Liver (tissue), 9 donors: ENCODE data around the gene SMPDL3A. TPM values are rescaled to one million over a fixed set of nuclear protein-coding genes. Genes with fewer than 3 reads are reported as not detected.

ENCODE experiments used
- DNase-seq: peaks from one replicate; pipeline ENCODE4 v3.0.0-alpha.2; 2017; ENCODE audit warnings: low spot score
- H3K27ac ChIP-seq, 2 donors: one replicate each; pipeline ENCODE4 v1.7.0; 2013; ENCODE audit warnings: inconsistent platforms in 2 of 2, low read length in 2 of 2, control low read depth in 1 of 2, low read depth in 1 of 2, mild to moderate bottlenecking in 1 of 2
- H3K27me3 ChIP-seq, 4 donors: one replicate each; pipeline versions ENCODE4 v1.6.1 to v1.7.0; 2013; ENCODE audit warnings: low read length in 3 of 4, inconsistent platforms in 1 of 4, mild to moderate bottlenecking in 1 of 4, moderate library complexity in 1 of 4; ENCODE audit not compliant: control insufficient read depth in 4 of 4, insufficient read depth in 4 of 4
- H3K36me3 ChIP-seq, 4 donors: one replicate each; pipeline versions ENCODE4 v1.6.1 to v1.7.0; 2013; ENCODE audit warnings: low read length in 3 of 4, mild to moderate bottlenecking in 3 of 4, low read depth in 1 of 4, moderate library complexity in 1 of 4; ENCODE audit not compliant: control insufficient read depth in 4 of 4, insufficient read depth in 3 of 4
- H3K4me1 ChIP-seq, 4 donors: one replicate each; pipeline versions ENCODE4 v1.6.1 to v1.7.0; 2013; ENCODE audit warnings: low read length in 3 of 4, mild to moderate bottlenecking in 3 of 4, moderate library complexity in 1 of 4; ENCODE audit not compliant: control insufficient read depth in 4 of 4, insufficient read depth in 4 of 4
- H3K4me3 ChIP-seq, 3 donors: one replicate each; pipeline versions ENCODE4 v1.6.1 to v1.7.0; 2013; ENCODE audit warnings: low read length in 3 of 3, control low read depth in 1 of 3, low read depth in 1 of 3, mild to moderate bottlenecking in 1 of 3
- H3K9ac ChIP-seq, 2 donors: one replicate each; pipeline ENCODE4 v1.7.0; 2013; ENCODE audit warnings: low read length in 2 of 2, mild to moderate bottlenecking in 2 of 2, moderate library complexity in 2 of 2, control low read depth in 1 of 2, low read depth in 1 of 2
- H3K9me3 ChIP-seq, 4 donors: one replicate each; pipeline versions ENCODE4 v1.6.1 to v1.7.0; 2013; ENCODE audit warnings: low read length in 3 of 4; ENCODE audit not compliant: control insufficient read depth in 4 of 4
- CTCF ChIP-seq: fragments of 150-350 bp; IDR thresholded peaks from 2 replicates; pipeline ENCODE4 v1.5.1; 2017; ENCODE audit warnings: improper control_type of control experiment, low read depth, low read length; ENCODE audit not compliant: missing input control
- EGR1 ChIP-seq, 2 donors: IDR thresholded peaks; 2 replicates each; pipeline ENCODE4 v1.6.1; 2016 to 2018; ENCODE audit warnings: antibody characterized with exemption in 2 of 2, low read depth in 2 of 2
- FOXA1 ChIP-seq: IDR thresholded peaks from 2 replicates; pipeline ENCODE4 v1.6.1; 2016; ENCODE audit warnings: antibody characterized with exemption
- FOXA2 ChIP-seq: IDR thresholded peaks from 2 replicates; pipeline ENCODE4 v1.6.1; 2016; ENCODE audit warnings: antibody characterized with exemption
- GABPA ChIP-seq, 2 donors: IDR thresholded peaks in 1 of 2; conservative IDR thresholded peaks in 1 of 2; 2 replicates each; pipeline ENCODE4 v1.6.1; 2016; ENCODE audit warnings: antibody characterized with exemption in 2 of 2, mild to moderate bottlenecking in 1 of 2, moderate library complexity in 1 of 2
- HNF4A ChIP-seq, 2 donors: conservative IDR thresholded peaks; 2 replicates each; pipeline ENCODE4 v1.6.1; 2016; ENCODE audit warnings: antibody characterized with exemption in 2 of 2, mild to moderate bottlenecking in 2 of 2
- HNF4G ChIP-seq: IDR thresholded peaks from 2 replicates; pipeline ENCODE4 v1.6.1; 2016; ENCODE audit warnings: antibody characterized with exemption
- JUND ChIP-seq, 2 donors: IDR thresholded peaks; 2 replicates each; pipeline ENCODE4 v1.6.1; 2016; ENCODE audit warnings: antibody characterized with exemption in 2 of 2
- NR2F2 ChIP-seq: IDR thresholded peaks from 2 replicates; pipeline ENCODE4 v1.6.1; 2016; ENCODE audit warnings: antibody characterized with exemption
- RAD21 ChIP-seq, 2 donors: IDR thresholded peaks; 2 replicates each; pipeline ENCODE4 v1.6.1; 2016; ENCODE audit warnings: antibody characterized with exemption in 2 of 2, mild to moderate bottlenecking in 2 of 2
- RXRA ChIP-seq, 2 donors: IDR thresholded peaks; 2 replicates each; pipeline ENCODE4 v1.6.1; 2017 to 2018; ENCODE audit warnings: antibody characterized with exemption in 2 of 2, mild to moderate bottlenecking in 1 of 2
- SP1 ChIP-seq: IDR thresholded peaks from 2 replicates; pipeline ENCODE4 v1.6.1; 2018; ENCODE audit warnings: antibody characterized with exemption, mild to moderate bottlenecking
- TAF1 ChIP-seq: conservative IDR thresholded peaks from 2 replicates; pipeline ENCODE4 v1.6.1; 2016; ENCODE audit warnings: antibody characterized with exemption, mild to moderate bottlenecking
- YY1 ChIP-seq: IDR thresholded peaks from 2 replicates; pipeline ENCODE4 v1.6.1; 2016; ENCODE audit warnings: antibody characterized with exemption, mild to moderate bottlenecking
- WGBS: extraction: QIAGEN DNeasy Blood & Tissue Kit; methylation state at CpG from one replicate; pipeline ENCODE4 v1.1.7; 2013; 5-methylcytosine and 5-hydroxymethylcytosine counted together
- polyA plus RNA-seq, 2 donors: library from polyadenylated mRNA; stranded (reverse) in 1 of 2; unstranded in 1 of 2; fragments of 200-250 nt in 1 of 2; fragments of >200 nt in 1 of 2; fragmentation: Nextera tagmentation in 1 of 2; extraction: Ambion mirVana in 1 of 2; gene quantifications; one replicate each; pipeline versions ENCODE4 v1.2.1 to v1.2.3, GENCODE V29; 2013 to 2015
- total RNA-seq, 2 donors: library from RNA; depleted of rRNA; stranded (reverse); fragments of >200 nt; gene quantifications; one replicate each; pipeline ENCODE4 v1.2.3, GENCODE V29; 2014
- TF ChIP-seq, protein P1 (sequence below): IDR thresholded peaks from 2 replicates; pipeline ENCODE4 v1.6.1; 2016; ENCODE audit warnings: antibody characterized with exemption, mild to moderate bottlenecking
- TF ChIP-seq, protein P2 (sequence below): IDR thresholded peaks from 2 replicates; pipeline ENCODE4 v1.6.1; 2016; ENCODE audit warnings: antibody characterized with exemption
- TF ChIP-seq, protein P3 (sequence below): IDR thresholded peaks from 2 replicates; pipeline ENCODE4 v1.6.1; 2016; ENCODE audit warnings: antibody characterized with exemption
- TF ChIP-seq, protein P4 (sequence below): IDR thresholded peaks from 2 replicates; pipeline ENCODE4 v1.6.1; 2016; ENCODE audit warnings: antibody characterized with exemption
- donor health status: healthy.
- donor health status: healthy.
- donor health status: healthy.
- donor health status: healthy.
- donor health status: healthy.

Gene SMPDL3A
- total and polyA plus RNA-seq, 4 donors, result 17.3 to 61.4 (median 32.3) TPM

DNA sequence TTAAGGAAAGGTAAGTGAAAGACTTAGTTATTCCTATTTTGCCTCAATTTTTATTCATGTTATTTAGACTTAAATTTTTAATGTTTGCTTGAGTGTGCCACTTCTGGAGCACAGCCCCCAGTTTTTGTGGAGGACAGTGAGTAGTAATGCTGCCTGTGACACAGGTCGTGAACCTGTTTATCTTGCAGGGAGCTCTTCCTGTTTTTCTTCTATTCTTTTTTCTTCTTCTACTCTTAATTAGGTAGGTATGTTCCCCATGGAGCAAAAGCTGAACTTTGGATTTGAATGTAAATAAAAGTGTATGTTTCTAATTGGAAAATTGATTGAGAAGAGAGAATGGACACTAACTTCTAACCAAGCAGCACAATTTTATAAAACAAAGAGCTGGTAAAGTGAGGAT is 12.3 kb downstream of the SMPDL3A start (continued):
- no peak for TF ChIP-seq CTCF
- TF ChIP-seq GABPA (IDR thresholded peaks at IDR 0.05 in 1 of 2, conservative IDR thresholded peaks at IDR 0.05 in 1 of 2), result no peak
- TF ChIP-seq SP1, result no peak
- TF ChIP-seq RAD21 (IDR thresholded peaks at IDR 0.05), result no peak
- no peak for TF ChIP-seq HNF4G
- TF ChIP-seq JUND (IDR thresholded peaks at IDR 0.05), result no peak

GRCh38 chr6:122803171-122803661 is 14.2 kb downstream of the SMPDL3A start:
- TF ChIP-seq SP1 (peak; percentile 17), RAD21 (IDR thresholded peaks at IDR 0.05) (peak in 1 of 2 donors; percentile 24), GABPA (IDR thresholded peaks at IDR 0.05 in 1 of 2, conservative IDR thresholded peaks at IDR 0.05 in 1 of 2) (peak in 1 of 2 donors; percentile 17), CTCF (no peak), TAF1 (no peak), HNF4A (conservative IDR thresholded peaks at IDR 0.05) (peak; percentile 12 to 68), NR2F2 (no peak), YY1 (peak; percentile 57), FOXA2 (peak; percentile 77), JUND (IDR thresholded peaks at IDR 0.05) (no peak), RXRA (IDR thresholded peaks at IDR 0.05) (peak in 1 of 2 donors; percentile 81), FOXA1 (peak; percentile 50), EGR1 (IDR thresholded peaks at IDR 0.05; ENCODE audit: low read depth in 2 of 2) (no peak)
- TF ChIP-seq, protein P1, sequence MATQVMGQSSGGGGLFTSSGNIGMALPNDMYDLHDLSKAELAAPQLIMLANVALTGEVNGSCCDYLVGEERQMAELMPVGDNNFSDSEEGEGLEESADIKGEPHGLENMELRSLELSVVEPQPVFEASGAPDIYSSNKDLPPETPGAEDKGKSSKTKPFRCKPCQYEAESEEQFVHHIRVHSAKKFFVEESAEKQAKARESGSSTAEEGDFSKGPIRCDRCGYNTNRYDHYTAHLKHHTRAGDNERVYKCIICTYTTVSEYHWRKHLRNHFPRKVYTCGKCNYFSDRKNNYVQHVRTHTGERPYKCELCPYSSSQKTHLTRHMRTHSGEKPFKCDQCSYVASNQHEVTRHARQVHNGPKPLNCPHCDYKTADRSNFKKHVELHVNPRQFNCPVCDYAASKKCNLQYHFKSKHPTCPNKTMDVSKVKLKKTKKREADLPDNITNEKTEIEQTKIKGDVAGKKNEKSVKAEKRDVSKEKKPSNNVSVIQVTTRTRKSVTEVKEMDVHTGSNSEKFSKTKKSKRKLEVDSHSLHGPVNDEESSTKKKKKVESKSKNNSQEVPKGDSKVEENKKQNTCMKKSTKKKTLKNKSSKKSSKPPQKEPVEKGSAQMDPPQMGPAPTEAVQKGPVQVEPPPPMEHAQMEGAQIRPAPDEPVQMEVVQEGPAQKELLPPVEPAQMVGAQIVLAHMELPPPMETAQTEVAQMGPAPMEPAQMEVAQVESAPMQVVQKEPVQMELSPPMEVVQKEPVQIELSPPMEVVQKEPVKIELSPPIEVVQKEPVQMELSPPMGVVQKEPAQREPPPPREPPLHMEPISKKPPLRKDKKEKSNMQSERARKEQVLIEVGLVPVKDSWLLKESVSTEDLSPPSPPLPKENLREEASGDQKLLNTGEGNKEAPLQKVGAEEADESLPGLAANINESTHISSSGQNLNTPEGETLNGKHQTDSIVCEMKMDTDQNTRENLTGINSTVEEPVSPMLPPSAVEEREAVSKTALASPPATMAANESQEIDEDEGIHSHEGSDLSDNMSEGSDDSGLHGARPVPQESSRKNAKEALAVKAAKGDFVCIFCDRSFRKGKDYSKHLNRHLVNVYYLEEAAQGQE, result peak; percentile 33
- TF ChIP-seq, protein P2, sequence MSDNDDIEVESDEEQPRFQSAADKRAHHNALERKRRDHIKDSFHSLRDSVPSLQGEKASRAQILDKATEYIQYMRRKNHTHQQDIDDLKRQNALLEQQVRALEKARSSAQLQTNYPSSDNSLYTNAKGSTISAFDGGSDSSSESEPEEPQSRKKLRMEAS, result peak; percentile 64
- TF ChIP-seq, protein P3, sequence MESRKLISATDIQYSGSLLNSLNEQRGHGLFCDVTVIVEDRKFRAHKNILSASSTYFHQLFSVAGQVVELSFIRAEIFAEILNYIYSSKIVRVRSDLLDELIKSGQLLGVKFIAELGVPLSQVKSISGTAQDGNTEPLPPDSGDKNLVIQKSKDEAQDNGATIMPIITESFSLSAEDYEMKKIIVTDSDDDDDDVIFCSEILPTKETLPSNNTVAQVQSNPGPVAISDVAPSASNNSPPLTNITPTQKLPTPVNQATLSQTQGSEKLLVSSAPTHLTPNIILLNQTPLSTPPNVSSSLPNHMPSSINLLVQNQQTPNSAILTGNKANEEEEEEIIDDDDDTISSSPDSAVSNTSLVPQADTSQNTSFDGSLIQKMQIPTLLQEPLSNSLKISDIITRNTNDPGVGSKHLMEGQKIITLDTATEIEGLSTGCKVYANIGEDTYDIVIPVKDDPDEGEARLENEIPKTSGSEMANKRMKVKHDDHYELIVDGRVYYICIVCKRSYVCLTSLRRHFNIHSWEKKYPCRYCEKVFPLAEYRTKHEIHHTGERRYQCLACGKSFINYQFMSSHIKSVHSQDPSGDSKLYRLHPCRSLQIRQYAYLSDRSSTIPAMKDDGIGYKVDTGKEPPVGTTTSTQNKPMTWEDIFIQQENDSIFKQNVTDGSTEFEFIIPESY, result peak; percentile 65
- TF ChIP-seq, protein P4, sequence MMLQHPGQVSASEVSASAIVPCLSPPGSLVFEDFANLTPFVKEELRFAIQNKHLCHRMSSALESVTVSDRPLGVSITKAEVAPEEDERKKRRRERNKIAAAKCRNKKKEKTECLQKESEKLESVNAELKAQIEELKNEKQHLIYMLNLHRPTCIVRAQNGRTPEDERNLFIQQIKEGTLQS, result no peak
- H3K27ac ChIP-seq, result peak overlapping the region in 1 of 2 donors; percentile 26
- H3K27me3 ChIP-seq, result no peaks in the 10 kb centered on the region
- H3K36me3 ChIP-seq, result peaks cover 2 to 15% (median 12%) of the 10 kb centered on the region in 4 donors
- no peak for DNase-seq
- H3K4me1 ChIP-seq, result peaks cover 2 to 17% (median 3%) of the 10 kb centered on the region in 4 donors
- no peak overlapping the region for H3K9ac ChIP-seq
- H3K9me3 ChIP-seq, result no peaks in the 10 kb centered on the region
- WGBS, result 5% methylated on average over 4 of the region's 4 CpGs
- H3K4me3 ChIP-seq, result no peak overlapping the region
